ENCODE results near the gene SRD5A1.
A peak's percentile ranks its signal among the peaks of the same experiment; 100 is the strongest.

Gene SRD5A1

DNA sequence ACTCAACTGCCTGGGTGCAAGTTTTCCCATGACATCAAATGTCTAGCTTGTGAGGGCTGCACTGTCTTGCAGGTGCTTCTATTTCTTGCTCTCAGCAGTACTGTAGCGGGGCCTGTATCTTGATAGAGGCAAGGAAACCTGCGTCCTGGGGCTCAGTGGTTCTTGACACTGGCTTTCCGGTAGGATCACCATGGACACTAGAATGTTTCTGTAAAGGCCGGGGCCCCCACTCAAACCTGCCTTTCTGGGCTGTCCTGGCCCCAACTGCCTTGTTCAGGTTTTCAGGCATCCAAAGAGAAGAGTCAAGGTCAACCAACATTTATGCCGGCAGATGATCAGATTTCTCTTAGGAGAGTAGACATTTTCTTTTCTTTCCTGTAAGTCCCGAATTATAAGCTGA is 53.3 kb downstream of the SRD5A1 start:
- H3K27me3 ChIP-seq (ENCODE audit: low read depth, low read length) = no peaks in the 10 kb centered on the region
- H3K4me1 ChIP-seq (ENCODE audit: control insufficient read depth in 1 of 2, insufficient read depth in 2 of 2, low read length in 2 of 2) = no peaks in the 10 kb centered on the region
- H3K27ac ChIP-seq (ENCODE audit: low read length) = no peak overlapping the region
- H3K4me3 ChIP-seq (ENCODE audit: low read depth in 1 of 2, low read length in 2 of 2) = peak overlapping the region; percentile 51 to 54
- no peaks in the 10 kb centered on the region for H3K36me3 ChIP-seq (ENCODE audit: control insufficient read depth in 1 of 2, insufficient read depth in 2 of 2, low read length in 2 of 2)
- H3K9me3 ChIP-seq (ENCODE audit: control insufficient read depth in 1 of 2, low read length in 2 of 2) = no peaks in the 10 kb centered on the region

DNA sequence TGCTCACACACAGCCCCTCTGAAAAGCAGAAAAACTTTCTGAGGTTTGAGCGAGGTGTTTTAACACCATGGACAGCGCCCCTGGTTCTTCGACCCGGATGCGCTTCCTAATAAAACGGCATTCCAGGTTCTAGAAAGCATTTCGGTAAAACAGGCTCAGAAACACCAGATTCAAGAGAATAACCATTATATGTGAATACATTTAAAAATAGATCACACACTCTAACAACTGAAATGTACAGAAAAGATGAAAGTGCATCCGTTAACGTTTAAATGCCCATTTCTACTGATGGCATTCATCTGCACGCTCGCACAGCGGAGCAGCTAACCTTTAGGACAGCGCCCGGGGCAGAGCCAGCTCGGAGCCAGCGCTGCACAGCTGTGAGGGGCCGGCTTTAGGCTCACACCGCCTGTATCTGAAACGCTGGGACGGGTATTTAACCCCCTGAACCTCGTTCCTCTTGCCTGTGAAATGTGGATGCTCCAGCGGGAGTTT is 53.7 kb downstream of the SRD5A1 start:
- H3K4me1 ChIP-seq (ENCODE audit: control insufficient read depth in 1 of 2, insufficient read depth in 2 of 2, low read length in 2 of 2) = no peaks in the 10 kb centered on the region
- H3K9me3 ChIP-seq (ENCODE audit: control insufficient read depth in 1 of 2, low read length in 2 of 2) = no peaks in the 10 kb centered on the region
- no peaks in the 10 kb centered on the region for H3K27me3 ChIP-seq (ENCODE audit: low read depth, low read length)
- H3K27ac ChIP-seq (ENCODE audit: low read length) = no peak overlapping the region
- no peaks in the 10 kb centered on the region for H3K36me3 ChIP-seq (ENCODE audit: control insufficient read depth in 1 of 2, insufficient read depth in 2 of 2, low read length in 2 of 2)
- peak overlapping the region; percentile 51 to 54 for H3K4me3 ChIP-seq (ENCODE audit: low read depth in 1 of 2, low read length in 2 of 2)

DNA sequence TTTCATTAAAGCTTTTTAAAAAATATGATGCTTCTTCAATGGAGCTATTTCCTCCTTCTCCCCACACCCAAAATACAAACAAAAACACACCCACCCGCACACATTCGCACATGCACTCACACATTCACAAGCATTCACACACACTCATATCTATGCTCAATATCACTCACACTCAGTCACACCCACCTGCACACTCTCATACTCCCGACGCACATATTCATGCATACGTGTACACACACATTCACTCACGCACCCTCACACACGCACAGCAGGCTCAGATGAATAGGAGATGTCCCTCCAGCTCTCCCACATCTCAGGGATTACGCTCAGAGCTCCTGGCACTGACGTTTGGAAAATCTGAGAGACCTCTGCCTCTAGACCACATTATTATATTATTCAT is 54.3 kb downstream of the SRD5A1 start:
- no peaks in the 10 kb centered on the region for H3K4me1 ChIP-seq (ENCODE audit: control insufficient read depth in 1 of 2, insufficient read depth in 2 of 2, low read length in 2 of 2)
- H3K27me3 ChIP-seq (ENCODE audit: low read depth, low read length) = no peaks in the 10 kb centered on the region
- H3K27ac ChIP-seq (ENCODE audit: low read length) = no peak overlapping the region
- peak overlapping the region in 1 of 2 donors; percentile 51 for H3K4me3 ChIP-seq (ENCODE audit: low read depth in 1 of 2, low read length in 2 of 2)
- H3K36me3 ChIP-seq (ENCODE audit: control insufficient read depth in 1 of 2, insufficient read depth in 2 of 2, low read length in 2 of 2) = no peaks in the 10 kb centered on the region
- H3K9me3 ChIP-seq (ENCODE audit: control insufficient read depth in 1 of 2, low read length in 2 of 2) = no peaks in the 10 kb centered on the region

DNA sequence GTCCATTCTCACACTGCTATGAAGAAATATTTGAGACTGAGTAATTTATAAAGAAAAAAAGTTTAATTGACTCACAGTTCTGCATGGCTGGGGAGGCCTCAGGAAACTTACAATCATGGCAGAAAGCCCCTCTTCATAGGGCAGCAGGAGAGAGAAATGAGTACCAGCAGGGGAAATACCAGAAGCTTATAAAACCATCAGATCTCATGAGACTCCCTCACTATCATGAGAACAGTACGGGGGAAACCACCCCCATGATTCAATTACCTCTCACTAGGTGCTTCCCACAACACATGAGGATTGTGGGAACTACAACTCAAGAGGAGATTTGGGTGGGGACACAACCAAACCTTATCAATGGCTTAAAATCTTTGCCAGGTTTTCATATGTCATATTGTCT is 59.7 kb downstream of the SRD5A1 start:
- no peaks in the 10 kb centered on the region for H3K4me1 ChIP-seq (ENCODE audit: control insufficient read depth in 1 of 2, insufficient read depth in 2 of 2, low read length in 2 of 2)
- H3K9me3 ChIP-seq (ENCODE audit: control insufficient read depth in 1 of 2, low read length in 2 of 2) = no peaks in the 10 kb centered on the region
- no peaks in the 10 kb centered on the region for H3K36me3 ChIP-seq (ENCODE audit: control insufficient read depth in 1 of 2, insufficient read depth in 2 of 2, low read length in 2 of 2)
- no peak overlapping the region for H3K4me3 ChIP-seq (ENCODE audit: low read depth in 1 of 2, low read length in 2 of 2)
- peaks cover 5% of the 10 kb centered on the region for H3K27me3 ChIP-seq (ENCODE audit: low read depth, low read length)
- H3K27ac ChIP-seq (ENCODE audit: low read length) = no peak overlapping the region

DNA sequence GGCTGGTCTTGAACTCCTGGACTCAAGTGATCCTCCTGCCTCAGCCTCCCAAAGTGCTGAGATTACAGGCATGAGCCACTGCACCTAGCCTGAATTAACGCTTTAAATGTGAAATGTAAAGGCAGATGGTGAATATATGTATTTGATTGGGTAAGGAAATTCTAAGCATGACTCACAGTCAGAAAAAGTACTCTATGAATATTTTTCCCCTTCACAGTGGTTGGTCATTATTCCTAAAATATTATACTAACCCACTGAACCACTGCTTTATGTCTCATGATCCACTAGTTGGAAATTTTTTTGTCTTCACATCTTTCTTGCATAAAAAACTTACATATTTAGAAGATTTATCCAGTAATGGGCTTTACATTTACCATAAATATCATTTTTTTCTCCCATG is 65.5 kb downstream of the SRD5A1 start:
- Histone ChIP-seq H3K36me3 (ENCODE audit: control insufficient read depth in 1 of 2, insufficient read depth in 2 of 2, low read length in 2 of 2) (no peaks in the 10 kb centered on the region), H3K27me3 (ENCODE audit: low read depth, low read length) (peaks cover 5% of the 10 kb centered on the region), H3K4me1 (ENCODE audit: control insufficient read depth in 1 of 2, insufficient read depth in 2 of 2, low read length in 2 of 2) (peaks cover 0 to 3% of the 10 kb centered on the region in 2 donors), H3K27ac (ENCODE audit: low read length) (no peak overlapping the region), H3K9me3 (ENCODE audit: control insufficient read depth in 1 of 2, low read length in 2 of 2) (no peaks in the 10 kb centered on the region), H3K4me3 (ENCODE audit: low read depth in 1 of 2, low read length in 2 of 2) (no peak overlapping the region)

DNA sequence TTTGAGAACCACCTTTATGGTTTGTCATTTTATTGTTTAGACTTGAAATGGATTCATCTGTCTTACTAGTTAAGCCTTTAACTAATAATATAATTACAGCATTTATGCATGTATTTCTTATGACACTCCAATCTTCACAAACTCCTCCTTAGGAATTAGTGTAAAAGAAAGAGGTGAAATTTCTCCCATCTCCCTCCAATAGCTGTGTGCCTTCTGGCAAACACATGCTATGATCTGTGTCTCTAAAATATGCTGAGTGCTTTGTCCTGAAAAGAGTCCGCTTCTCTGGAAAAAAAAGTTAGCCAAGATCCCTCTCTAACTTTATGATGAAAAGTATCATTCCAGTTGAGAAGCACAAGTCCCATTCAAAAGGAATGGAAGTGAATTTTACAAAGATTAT is 66.1 kb downstream of the SRD5A1 start:
- Histone ChIP-seq H3K4me3 (ENCODE audit: low read depth in 1 of 2, low read length in 2 of 2) (no peak overlapping the region), H3K27ac (ENCODE audit: low read length) (no peak overlapping the region), H3K27me3 (ENCODE audit: low read depth, low read length) (peaks cover 5% of the 10 kb centered on the region), H3K36me3 (ENCODE audit: control insufficient read depth in 1 of 2, insufficient read depth in 2 of 2, low read length in 2 of 2) (peaks cover 0 to 3% of the 10 kb centered on the region in 2 donors), H3K9me3 (ENCODE audit: control insufficient read depth in 1 of 2, low read length in 2 of 2) (no peaks in the 10 kb centered on the region), H3K4me1 (ENCODE audit: control insufficient read depth in 1 of 2, insufficient read depth in 2 of 2, low read length in 2 of 2) (peaks cover 0 to 7% of the 10 kb centered on the region in 2 donors)

DNA sequence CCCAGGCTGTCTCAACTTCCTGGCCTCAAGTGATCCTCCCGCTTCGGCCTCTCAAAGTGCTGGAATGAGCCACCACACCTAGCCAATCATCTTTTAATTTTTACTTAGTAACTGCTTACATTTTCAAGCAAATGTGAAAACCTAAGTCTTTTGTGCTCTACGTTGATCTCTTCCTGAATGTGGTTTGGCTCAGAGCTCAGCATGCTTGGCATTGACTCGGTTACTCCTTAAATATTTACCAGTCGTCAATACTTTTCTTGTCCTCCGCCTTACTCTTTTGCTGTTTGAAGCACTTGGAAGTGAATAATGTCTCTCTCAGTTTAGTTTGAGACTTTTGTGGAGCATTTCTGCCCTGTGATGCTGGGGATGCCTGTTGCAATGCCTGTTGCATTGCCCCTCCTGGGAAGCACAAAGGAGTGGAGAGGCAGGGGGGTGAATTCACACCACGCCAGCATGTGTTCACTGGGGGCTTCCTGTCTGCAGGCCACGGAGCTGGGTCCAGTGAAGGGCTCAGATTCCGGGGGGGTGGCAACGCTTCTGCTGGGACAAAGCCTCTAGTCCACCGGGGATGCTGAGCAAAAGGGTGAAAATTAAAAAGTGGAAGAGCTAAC is 66.9 kb downstream of the SRD5A1 start:
- H3K4me3 ChIP-seq (ENCODE audit: low read depth in 1 of 2, low read length in 2 of 2) = no peak overlapping the region
- H3K4me1 ChIP-seq (ENCODE audit: control insufficient read depth in 1 of 2, insufficient read depth in 2 of 2, low read length in 2 of 2) = peaks cover 0 to 15% of the 10 kb centered on the region in 2 donors
- H3K36me3 ChIP-seq (ENCODE audit: control insufficient read depth in 1 of 2, insufficient read depth in 2 of 2, low read length in 2 of 2) = peaks cover 0 to 3% of the 10 kb centered on the region in 2 donors
- peaks cover 5% of the 10 kb centered on the region for H3K27me3 ChIP-seq (ENCODE audit: low read depth, low read length)
- no peaks in the 10 kb centered on the region for H3K9me3 ChIP-seq (ENCODE audit: control insufficient read depth in 1 of 2, low read length in 2 of 2)
- no peak overlapping the region for H3K27ac ChIP-seq (ENCODE audit: low read length)

DNA sequence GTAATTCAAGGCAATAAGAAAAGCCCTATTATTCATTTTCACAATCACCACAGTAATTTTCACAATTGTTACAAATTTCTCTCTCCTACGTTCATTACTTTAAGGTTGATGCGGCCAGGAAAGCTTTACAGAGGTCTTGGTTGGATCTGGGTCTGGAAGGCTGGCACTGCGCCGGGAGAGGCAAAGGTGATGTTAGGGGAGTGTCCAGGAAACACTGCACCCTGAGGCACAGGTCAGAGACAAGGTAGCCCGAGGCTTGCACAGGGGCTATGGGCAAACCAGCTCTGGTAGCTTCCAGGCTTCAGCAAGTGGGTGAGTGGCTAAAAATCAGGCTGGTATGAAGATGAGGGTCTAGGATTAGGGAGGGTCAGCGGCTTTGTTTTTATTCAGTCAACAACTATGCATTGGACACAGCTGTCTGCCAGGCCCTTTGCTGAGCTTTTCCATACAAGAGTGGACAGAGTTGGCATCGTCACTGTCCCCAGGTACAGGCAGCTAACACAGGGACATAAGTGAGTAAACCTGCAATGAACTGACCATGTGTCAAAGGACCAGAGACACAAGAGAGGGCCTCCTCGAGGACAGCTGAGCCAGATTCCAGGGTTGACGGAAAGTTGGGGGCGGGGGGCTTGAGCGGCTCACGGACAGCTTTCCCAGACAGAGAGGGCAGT is 67.6 kb downstream of the SRD5A1 start:
- no peak overlapping the region for H3K4me3 ChIP-seq (ENCODE audit: low read depth in 1 of 2, low read length in 2 of 2)
- peaks cover 0 to 3% of the 10 kb centered on the region in 2 donors for H3K36me3 ChIP-seq (ENCODE audit: control insufficient read depth in 1 of 2, insufficient read depth in 2 of 2, low read length in 2 of 2)
- H3K9me3 ChIP-seq (ENCODE audit: control insufficient read depth in 1 of 2, low read length in 2 of 2) = no peaks in the 10 kb centered on the region
- peaks cover 5% of the 10 kb centered on the region for H3K27me3 ChIP-seq (ENCODE audit: low read depth, low read length)
- H3K27ac ChIP-seq (ENCODE audit: low read length) = no peak overlapping the region
- H3K4me1 ChIP-seq (ENCODE audit: control insufficient read depth in 1 of 2, insufficient read depth in 2 of 2, low read length in 2 of 2) = peaks cover 0 to 18% of the 10 kb centered on the region in 2 donors

DNA sequence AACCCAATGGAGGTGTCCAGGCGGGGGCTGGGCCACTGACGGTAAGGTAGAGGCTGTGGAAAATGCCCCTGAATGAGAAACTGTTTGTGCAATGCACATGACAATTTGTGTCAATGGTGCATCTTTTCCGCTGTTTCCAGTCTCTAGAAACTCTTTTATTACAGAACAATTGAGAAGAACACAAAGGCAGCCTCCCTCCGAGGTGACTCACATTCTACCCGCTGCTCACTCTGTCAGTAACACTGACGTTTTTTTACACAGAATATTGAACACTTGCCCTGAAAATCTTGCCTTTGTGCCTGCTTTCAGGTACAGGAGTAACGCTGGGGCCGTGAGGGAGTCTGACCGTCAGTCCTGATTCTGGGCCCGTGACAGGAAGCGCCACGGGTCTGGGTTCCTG is 68.3 kb downstream of the SRD5A1 start:
- Histone ChIP-seq H3K27me3 (ENCODE audit: low read depth, low read length) (peaks cover 5% of the 10 kb centered on the region), H3K9me3 (ENCODE audit: control insufficient read depth in 1 of 2, low read length in 2 of 2) (no peaks in the 10 kb centered on the region), H3K36me3 (ENCODE audit: control insufficient read depth in 1 of 2, insufficient read depth in 2 of 2, low read length in 2 of 2) (peaks cover 0 to 3% of the 10 kb centered on the region in 2 donors), H3K4me1 (ENCODE audit: control insufficient read depth in 1 of 2, insufficient read depth in 2 of 2, low read length in 2 of 2) (peaks cover 0 to 21% of the 10 kb centered on the region in 2 donors), H3K4me3 (ENCODE audit: low read depth in 1 of 2, low read length in 2 of 2) (no peak overlapping the region), H3K27ac (ENCODE audit: low read length) (no peak overlapping the region)

DNA sequence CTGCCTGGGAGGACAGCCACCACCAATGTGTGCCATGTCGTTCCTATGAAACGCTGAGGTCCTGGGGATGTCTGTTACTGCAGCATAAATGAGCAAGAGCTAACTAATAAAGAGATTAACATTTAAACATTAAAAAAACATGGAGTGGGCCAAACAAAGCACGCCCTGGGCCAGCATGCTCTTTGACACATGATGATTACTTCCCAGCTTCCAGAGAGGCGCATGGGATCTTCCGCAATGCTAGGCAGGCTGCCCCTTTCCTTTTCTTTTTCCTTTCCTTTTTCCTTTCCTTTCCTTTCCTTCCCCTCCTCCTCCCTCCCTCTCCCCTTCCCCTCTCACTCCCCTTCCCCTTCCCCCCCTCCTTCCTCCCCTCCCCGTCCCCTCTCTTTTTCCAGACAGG is 69.4 kb downstream of the SRD5A1 start:
- H3K27me3 ChIP-seq (ENCODE audit: low read depth, low read length) = no peaks in the 10 kb centered on the region
- no peaks in the 10 kb centered on the region for H3K9me3 ChIP-seq (ENCODE audit: control insufficient read depth in 1 of 2, low read length in 2 of 2)
- H3K27ac ChIP-seq (ENCODE audit: low read length) = no peak overlapping the region
- H3K4me1 ChIP-seq (ENCODE audit: control insufficient read depth in 1 of 2, insufficient read depth in 2 of 2, low read length in 2 of 2) = peaks cover 0 to 21% of the 10 kb centered on the region in 2 donors
- peaks cover 0 to 3% of the 10 kb centered on the region in 2 donors for H3K36me3 ChIP-seq (ENCODE audit: control insufficient read depth in 1 of 2, insufficient read depth in 2 of 2, low read length in 2 of 2)
- no peak overlapping the region for H3K4me3 ChIP-seq (ENCODE audit: low read depth in 1 of 2, low read length in 2 of 2)

DNA sequence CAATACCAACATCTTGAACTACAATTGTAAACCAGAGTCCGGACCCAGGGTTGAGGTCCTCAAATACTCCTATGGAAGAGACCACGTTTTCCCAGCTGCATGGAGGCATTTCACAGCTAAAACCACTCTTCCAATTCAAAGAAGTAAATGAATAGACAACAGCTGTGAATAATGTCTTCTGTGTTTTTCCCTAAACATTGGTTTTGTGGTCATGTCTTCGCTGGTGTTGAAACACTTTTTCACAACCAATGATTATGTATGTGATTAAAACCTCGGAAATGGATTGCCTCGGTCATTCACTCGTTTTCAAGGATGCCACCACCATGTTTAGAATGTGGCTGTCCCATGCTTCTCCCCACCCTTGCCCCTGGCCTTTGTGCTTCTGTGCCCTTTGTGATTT is 70.6 kb downstream of the SRD5A1 start:
- Histone ChIP-seq H3K4me3 (ENCODE audit: low read depth in 1 of 2, low read length in 2 of 2) (no peak overlapping the region), H3K27ac (ENCODE audit: low read length) (no peak overlapping the region), H3K9me3 (ENCODE audit: control insufficient read depth in 1 of 2, low read length in 2 of 2) (no peaks in the 10 kb centered on the region), H3K27me3 (ENCODE audit: low read depth, low read length) (no peaks in the 10 kb centered on the region), H3K4me1 (ENCODE audit: control insufficient read depth in 1 of 2, insufficient read depth in 2 of 2, low read length in 2 of 2) (peaks cover 0 to 21% of the 10 kb centered on the region in 2 donors), H3K36me3 (ENCODE audit: control insufficient read depth in 1 of 2, insufficient read depth in 2 of 2, low read length in 2 of 2) (peaks cover 0 to 3% of the 10 kb centered on the region in 2 donors)

Data from muscle layer of duodenum (tissue), 2 donors.